H9 (cell line): ENCODE measurements around the gene PDE8A. TPM values are rescaled to one million over a fixed set of nuclear protein-coding genes. Genes with fewer than 3 reads are reported as not detected.

Experiments used
- DNase-seq: peaks from one replicate; pipeline ENCODE4 v3.0.0-alpha.2; 2017
- H2AFZ ChIP-seq: one replicate; pipeline ENCODE4 v1.6.1; 2013; ENCODE audit warnings: mild to moderate bottlenecking, low read length, control low read depth, moderate library complexity
- H2AK5ac ChIP-seq: 2 replicates; pipeline ENCODE4 v1.6.1; 2013; ENCODE audit warnings: low read length, control low read depth, mixed read lengths; ENCODE audit not compliant: insufficient read length
- H2BK120ac ChIP-seq: one replicate; pipeline ENCODE4 v1.6.1; 2013; ENCODE audit warnings: low read depth, mild to moderate bottlenecking, low read length, control low read depth, inconsistent platforms; ENCODE audit not compliant: poor library complexity, severe bottlenecking
- H2BK12ac ChIP-seq: 2 replicates; pipeline ENCODE4 v1.6.1; 2013; ENCODE audit warnings: low read length, control low read depth, mixed read lengths, low read depth; ENCODE audit not compliant: insufficient read length
- H2BK15ac ChIP-seq: 2 replicates; pipeline ENCODE4 v1.6.1; 2013; ENCODE audit warnings: low read depth, low read length, control low read depth
- H2BK20ac ChIP-seq: one replicate; pipeline ENCODE4 v1.6.1; 2013; ENCODE audit warnings: low read depth, mild to moderate bottlenecking, low read length, control low read depth, inconsistent platforms; ENCODE audit not compliant: poor library complexity, severe bottlenecking
- H2BK5ac ChIP-seq: 2 replicates; pipeline ENCODE4 v1.6.1; 2013; ENCODE audit warnings: low read length, control low read depth, mixed read lengths; ENCODE audit not compliant: insufficient read length
- H3K14ac ChIP-seq: 2 replicates; pipeline ENCODE4 v1.6.1; 2013; ENCODE audit warnings: low read length, control low read depth; ENCODE audit not compliant: insufficient read depth
- H3K18ac ChIP-seq: 2 replicates; pipeline ENCODE4 v1.6.1; 2013; ENCODE audit warnings: low read depth, mild to moderate bottlenecking, mixed read lengths, low read length, control low read depth; ENCODE audit not compliant: insufficient read length
- H3K23ac ChIP-seq: 2 replicates; pipeline ENCODE4 v1.6.1; 2013; ENCODE audit warnings: low read length, control low read depth, mixed read lengths, low read depth; ENCODE audit not compliant: insufficient read length
- H3K23me2 ChIP-seq: 2 replicates; pipeline ENCODE4 v1.6.1; 2013; ENCODE audit warnings: low read depth, mild to moderate bottlenecking, mixed read lengths, low read length, control low read depth; ENCODE audit not compliant: insufficient read length, poor library complexity, severe bottlenecking
- H3K27ac ChIP-seq: 2 replicates; pipeline ENCODE4 v1.5.1; 2013; ENCODE audit warnings: low read length, control low read depth, mixed read lengths, low read depth; ENCODE audit not compliant: insufficient read length
- H3K27me3 ChIP-seq: 2 replicates; pipeline ENCODE4 v1.6.1; 2013; ENCODE audit warnings: low read length, control low read depth, inconsistent platforms; ENCODE audit not compliant: insufficient read depth
- H3K4ac ChIP-seq: 2 replicates; pipeline ENCODE4 v1.6.1; 2013; ENCODE audit warnings: low read depth, mild to moderate bottlenecking, control low read depth, inconsistent platforms, low read length, moderate library complexity
- H3K4me1 ChIP-seq: 2 replicates; pipeline ENCODE4 v1.6.1; 2013; ENCODE audit warnings: low read length, control low read depth, inconsistent platforms; ENCODE audit not compliant: insufficient read depth
- H3K4me2 ChIP-seq: 2 replicates; pipeline ENCODE4 v1.6.1; 2013; ENCODE audit warnings: low read length, control low read depth, mixed read lengths; ENCODE audit not compliant: insufficient read length, insufficient read depth
- H3K56ac ChIP-seq: 2 replicates; pipeline ENCODE4 v1.6.1; 2013; ENCODE audit warnings: low read depth, mild to moderate bottlenecking, mixed read lengths, low read length, control low read depth; ENCODE audit not compliant: insufficient read length
- H3K79me1 ChIP-seq: 2 replicates; pipeline ENCODE4 v1.6.1; 2013; ENCODE audit warnings: low read depth, mild to moderate bottlenecking, moderate library complexity, low read length, control low read depth, inconsistent platforms; ENCODE audit not compliant: insufficient read depth, poor library complexity, severe bottlenecking
- H3K79me2 ChIP-seq: 2 replicates; pipeline ENCODE4 v1.6.1; 2013; ENCODE audit warnings: low read length, control low read depth, inconsistent platforms; ENCODE audit not compliant: insufficient read depth
- H3K9ac ChIP-seq: 2 replicates; pipeline ENCODE4 v1.6.1; 2013; ENCODE audit warnings: low read length, control low read depth, mixed read lengths; ENCODE audit not compliant: insufficient read length; ENCODE audit errors: extremely low read depth
- H3K9me3 ChIP-seq: one replicate; pipeline ENCODE4 v1.6.1; 2013; ENCODE audit warnings: low read depth, low read length, inconsistent platforms; ENCODE audit not compliant: control insufficient read depth
- H3T11ph ChIP-seq: one replicate; pipeline ENCODE4 v1.6.1; 2013; ENCODE audit warnings: mild to moderate bottlenecking, low read length, control low read depth, inconsistent platforms
- H4K20me1 ChIP-seq: one replicate; pipeline ENCODE4 v1.6.1; 2013; ENCODE audit not compliant: control insufficient read depth, insufficient read length, insufficient read depth
- H4K5ac ChIP-seq: 2 replicates; pipeline ENCODE4 v1.6.1; 2013; ENCODE audit warnings: low read depth, mild to moderate bottlenecking, mixed read lengths, low read length, control low read depth; ENCODE audit not compliant: insufficient read length
- H4K8ac ChIP-seq: replicated peaks from 2 replicates; pipeline ENCODE4 v1.6.1; 2013; ENCODE audit warnings: low read length, control low read depth, mixed read lengths, low read depth; ENCODE audit not compliant: insufficient read length
- H4K91ac ChIP-seq: 2 replicates; pipeline ENCODE4 v1.6.1; 2013; ENCODE audit warnings: low read depth, mild to moderate bottlenecking, moderate library complexity, mixed read lengths, low read length, control low read depth; ENCODE audit not compliant: insufficient read length
- H3K27ac Mint-ChIP-seq, 3 experiments: 2 replicates in 2 of 3; 3 replicates in 1 of 3; pipeline ENCODE4 v1.8.0; 2020 to 2021; ENCODE audit warnings: mixed read lengths in 3 of 3, mild to moderate bottlenecking in 1 of 3, moderate library complexity in 1 of 3
- H3K27me3 Mint-ChIP-seq: 2 replicates; pipeline ENCODE4 v1.8.0; 2021; ENCODE audit warnings: low read depth, mild to moderate bottlenecking, moderate library complexity, mixed read lengths
- H3K36me3 Mint-ChIP-seq, 3 experiments: 2 replicates in 2 of 3; 3 replicates in 1 of 3; pipeline ENCODE4 v1.8.0; 2020 to 2021; ENCODE audit warnings: low read depth in 3 of 3, mixed read lengths in 3 of 3; ENCODE audit not compliant: insufficient read depth in 1 of 3
- H3K4me1 Mint-ChIP-seq, 2 experiments: 2 replicates each; pipeline ENCODE4 v1.8.0; 2020; ENCODE audit warnings: mixed read lengths in 2 of 2
- H3K4me3 Mint-ChIP-seq, 2 experiments: 2 replicates in 1 of 2; 3 replicates in 1 of 2; pipeline ENCODE4 v1.8.0; 2020 to 2021; ENCODE audit warnings: mild to moderate bottlenecking in 2 of 2, mixed read lengths in 2 of 2, moderate library complexity in 1 of 2
- H3K9me3 Mint-ChIP-seq, 2 experiments: 2 replicates in 1 of 2; 3 replicates in 1 of 2; pipeline ENCODE4 v1.8.0; 2020; ENCODE audit warnings: mild to moderate bottlenecking in 2 of 2, mixed read lengths in 2 of 2, moderate library complexity in 1 of 2
- WGBS: extraction: QIAGEN DNeasy Blood & Tissue Kit; methylation state at CpG from one replicate; pipeline ENCODE4 v1.1.7; 2013; ENCODE audit warnings: missing lambda C conversion rate, low lambda C conversion rate, mixed read lengths; ENCODE audit not compliant: insufficient read length; ENCODE audit errors: extremely low coverage; 5-methylcytosine and 5-hydroxymethylcytosine counted together
- total RNA-seq: library from RNA; stranded (reverse); gene quantifications from 2 replicates; pipeline ENCODE4 v1.2.1, GENCODE V29; 2021
- TF ChIP-seq, protein P1 (sequence below): fragments of 200-600 bp; sonication (generic); conservative IDR thresholded peaks from 3 replicates; pipeline ENCODE4 v1.8.0; 2021; ENCODE audit warnings: antibody characterized with exemption, mild to moderate bottlenecking

PDE8A gene
- total RNA-seq, 1 experiment from 2014 or later, result 9.3 TPM

- no peak overlapping the region for H3T11ph ChIP-seq
- H3K27ac ChIP-seq, result no peak overlapping the region
- no peaks in the 10 kb centered on the region; a peak in 3 of 5 replicates for H3K9me3 Mint-ChIP-seq
- TF ChIP-seq, protein P1, sequence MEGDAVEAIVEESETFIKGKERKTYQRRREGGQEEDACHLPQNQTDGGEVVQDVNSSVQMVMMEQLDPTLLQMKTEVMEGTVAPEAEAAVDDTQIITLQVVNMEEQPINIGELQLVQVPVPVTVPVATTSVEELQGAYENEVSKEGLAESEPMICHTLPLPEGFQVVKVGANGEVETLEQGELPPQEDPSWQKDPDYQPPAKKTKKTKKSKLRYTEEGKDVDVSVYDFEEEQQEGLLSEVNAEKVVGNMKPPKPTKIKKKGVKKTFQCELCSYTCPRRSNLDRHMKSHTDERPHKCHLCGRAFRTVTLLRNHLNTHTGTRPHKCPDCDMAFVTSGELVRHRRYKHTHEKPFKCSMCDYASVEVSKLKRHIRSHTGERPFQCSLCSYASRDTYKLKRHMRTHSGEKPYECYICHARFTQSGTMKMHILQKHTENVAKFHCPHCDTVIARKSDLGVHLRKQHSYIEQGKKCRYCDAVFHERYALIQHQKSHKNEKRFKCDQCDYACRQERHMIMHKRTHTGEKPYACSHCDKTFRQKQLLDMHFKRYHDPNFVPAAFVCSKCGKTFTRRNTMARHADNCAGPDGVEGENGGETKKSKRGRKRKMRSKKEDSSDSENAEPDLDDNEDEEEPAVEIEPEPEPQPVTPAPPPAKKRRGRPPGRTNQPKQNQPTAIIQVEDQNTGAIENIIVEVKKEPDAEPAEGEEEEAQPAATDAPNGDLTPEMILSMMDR, result no peak
- no peak overlapping the region for H2BK5ac ChIP-seq
- no peak overlapping the region for H2AK5ac ChIP-seq
- H3K9me3 ChIP-seq, result no peaks in the 10 kb centered on the region
- no peak overlapping the region for H3K27ac Mint-ChIP-seq
- peak overlapping the region; percentile 83 to 90 for H3K4me3 Mint-ChIP-seq
- peak; percentile 64 for DNase-seq
- H3K79me1 ChIP-seq, result no peaks in the 10 kb centered on the region
- H3K23me2 ChIP-seq, result peaks cover 7% of the 10 kb centered on the region
- H3K27me3 ChIP-seq, result peaks cover 5% of the 10 kb centered on the region; the same call in 1 of the 2 replicates
- no peak overlapping the region for H2BK12ac ChIP-seq
- no peak overlapping the region for H3K4ac ChIP-seq
- no peak overlapping the region for H2BK120ac ChIP-seq
- WGBS, result no CpG with 5 or more reads among the region's 16 CpGs
- H3K23ac ChIP-seq, result no peak overlapping the region
- H4K5ac ChIP-seq, result no peak overlapping the region
- no peak overlapping the region for H2BK15ac ChIP-seq
- peak overlapping the region; percentile 70 for H3K4me2 ChIP-seq
- no peaks in the 10 kb centered on the region for H4K20me1 ChIP-seq
- H3K18ac ChIP-seq, result no peak overlapping the region
- peaks cover 19 to 21% of the 10 kb centered on the region in 2 experiments for H3K4me1 Mint-ChIP-seq
- H3K14ac ChIP-seq, result peak overlapping the region; percentile 66; the same call in 1 of the 2 replicates
- no peaks in the 10 kb centered on the region for H3K79me2 ChIP-seq
- H2AFZ ChIP-seq, result no peak overlapping the region
- H3K4me1 ChIP-seq, result no peaks in the 10 kb centered on the region
- no peak overlapping the region for H3K56ac ChIP-seq
- no peak overlapping the region for H4K91ac ChIP-seq
- no peak overlapping the region for H2BK20ac ChIP-seq
- H3K27me3 Mint-ChIP-seq, result peaks cover 58% of the 10 kb centered on the region
- H3K9ac ChIP-seq, result no peak overlapping the region
- H4K8ac ChIP-seq, result no peak overlapping the region
- H3K36me3 Mint-ChIP-seq, result no peaks in the 10 kb centered on the region
Observed at GRCh38 chr15:84979651-84980050, 2.0 kb upstream of the PDE8A start.
